DMS153 (cell line): ENCODE results near the gene MEF2D.

Source experiments
- DNase-seq: peaks from one replicate; lab custom pipeline; 2025; lab: John Stamatoyannopoulos, UW

Gene MEF2D

GRCh38 chr1:156467906-156468305 is 32.7 kb downstream of the MEF2D start:
- no peak for DNase-seq

GRCh38 chr1:156467385-156467784 is 33.2 kb downstream of the MEF2D start:
- DNase-seq: no peak

DNA sequence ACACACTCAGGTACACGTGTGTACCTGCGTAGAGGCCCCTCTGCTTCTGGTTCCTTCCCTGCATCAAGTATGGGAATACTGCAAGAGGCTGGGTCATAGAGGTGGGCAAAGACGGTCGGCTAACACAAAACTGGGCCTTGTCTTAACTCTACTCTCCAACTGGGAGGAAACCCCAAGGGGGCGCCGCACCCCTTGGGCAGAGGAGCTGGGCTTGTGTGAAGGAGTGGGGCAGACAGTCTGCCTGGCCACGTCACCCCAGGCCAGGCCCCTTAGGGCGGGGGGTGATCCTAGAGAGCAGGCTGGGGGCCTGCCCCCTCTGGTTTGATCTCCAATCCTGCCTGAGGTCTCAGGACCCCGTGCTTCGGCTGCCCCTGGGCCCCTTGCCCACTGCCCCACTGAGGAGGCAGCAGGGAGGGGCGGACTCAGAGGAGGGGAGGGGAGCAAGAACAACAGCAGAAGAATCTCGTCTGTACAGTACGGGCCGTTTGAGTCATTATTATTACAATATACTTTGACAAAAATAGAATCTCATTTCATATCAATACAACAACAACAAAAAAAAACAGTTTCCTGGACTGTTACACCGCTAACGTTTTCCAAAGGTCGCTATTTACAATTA is 34.7 kb downstream of the MEF2D start:
- DNase-seq: no peak

GRCh38 chr1:156464825-156465452 is 35.6 kb downstream of the MEF2D start:
- no peak for DNase-seq

- no peak for DNase-seq
These were observed 36.2 kb downstream of the MEF2D start for GRCh38 chr1:156464335-156464734.

GRCh38 chr1:156463874-156464273 is 36.7 kb downstream of the MEF2D start:
- no peak for DNase-seq

DNA sequence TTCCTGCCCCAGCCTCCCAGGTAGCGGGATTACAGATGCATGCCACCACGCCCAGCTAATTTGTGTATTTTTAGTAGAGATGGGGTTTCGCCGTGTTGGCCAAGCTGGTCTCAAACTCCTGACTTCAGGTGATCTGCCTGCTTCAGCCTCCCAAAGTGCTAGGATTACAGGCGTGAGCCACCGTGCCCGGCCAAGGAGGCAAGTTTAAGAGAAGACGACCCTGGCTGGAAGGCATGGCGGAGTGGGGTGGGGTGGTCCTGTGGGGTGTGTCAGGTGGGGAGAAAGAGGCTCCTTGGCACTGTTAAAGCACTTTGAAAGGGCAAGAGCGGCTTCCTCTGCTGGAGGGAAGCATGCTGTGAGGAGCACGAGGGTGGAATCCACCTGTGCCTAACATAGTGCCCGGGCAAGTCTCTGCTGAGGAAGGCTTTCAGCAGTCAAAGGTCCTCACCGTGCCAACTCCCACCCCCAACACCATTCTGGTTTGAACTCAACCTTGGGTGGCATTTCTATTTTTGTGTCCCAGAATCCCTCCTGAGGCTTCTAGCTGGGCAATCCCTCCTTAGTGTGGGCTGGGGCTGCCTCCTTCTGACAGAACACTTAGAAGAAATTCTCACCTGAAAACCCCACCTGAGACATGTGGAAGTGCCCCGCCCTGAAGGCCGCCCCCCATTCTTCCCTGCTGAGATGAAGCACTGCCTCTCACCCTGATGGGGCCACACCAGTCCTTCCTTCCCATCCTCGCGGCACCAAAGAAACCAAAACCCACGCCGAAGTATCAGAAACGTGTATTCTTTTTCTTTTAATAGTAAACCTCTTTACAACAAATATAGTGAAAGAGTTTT is 37.4 kb downstream of the MEF2D start:
- no peak for DNase-seq

DNA sequence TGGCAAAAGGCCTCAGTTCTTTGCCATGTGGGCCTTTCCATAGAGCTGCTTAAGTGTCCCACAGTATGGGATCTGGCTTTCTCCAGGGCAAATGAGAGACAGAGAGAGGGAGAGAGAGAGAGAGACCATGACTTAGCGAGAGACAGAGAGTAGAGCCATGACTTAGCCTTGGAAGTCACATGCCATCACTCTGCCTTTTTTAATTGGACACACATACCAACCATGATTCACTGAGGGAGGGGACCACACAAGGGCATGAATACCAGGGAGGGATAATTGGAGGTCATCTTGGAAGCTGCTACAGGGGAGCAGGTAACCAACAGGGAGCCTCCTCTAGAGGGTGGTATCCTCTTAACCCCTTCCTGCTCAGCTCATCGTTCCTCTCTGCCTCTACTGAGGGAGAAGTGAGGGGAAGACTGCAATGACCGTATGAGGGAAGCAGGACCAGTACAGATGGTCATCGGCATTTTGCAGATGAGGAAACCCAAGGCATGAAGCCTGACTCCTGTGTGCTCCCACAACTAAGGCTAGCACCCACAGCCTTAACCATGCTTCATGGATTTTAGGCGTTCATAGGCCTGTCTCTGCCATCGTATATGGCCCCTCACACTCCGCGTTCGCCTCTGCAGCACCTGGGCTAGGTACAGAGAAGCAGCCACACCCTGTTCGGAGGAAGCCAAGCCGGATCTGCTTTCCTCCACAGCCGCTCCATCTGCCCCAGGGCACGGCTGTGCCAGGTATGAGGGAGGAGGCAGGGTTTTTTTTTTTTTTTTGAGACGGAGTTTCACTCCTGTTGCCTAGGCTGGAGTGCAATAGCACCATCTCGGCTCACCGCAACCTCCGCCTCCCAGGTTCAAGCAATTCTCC is 38.6 kb downstream of the MEF2D start:
- no peak for DNase-seq

GRCh38 chr1:156461109-156461508 is 39.5 kb downstream of the MEF2D start:
- DNase-seq: no peak

GRCh38 chr1:156460525-156460924 is 40.0 kb downstream of the MEF2D start:
- DNase-seq: no peak

DNA sequence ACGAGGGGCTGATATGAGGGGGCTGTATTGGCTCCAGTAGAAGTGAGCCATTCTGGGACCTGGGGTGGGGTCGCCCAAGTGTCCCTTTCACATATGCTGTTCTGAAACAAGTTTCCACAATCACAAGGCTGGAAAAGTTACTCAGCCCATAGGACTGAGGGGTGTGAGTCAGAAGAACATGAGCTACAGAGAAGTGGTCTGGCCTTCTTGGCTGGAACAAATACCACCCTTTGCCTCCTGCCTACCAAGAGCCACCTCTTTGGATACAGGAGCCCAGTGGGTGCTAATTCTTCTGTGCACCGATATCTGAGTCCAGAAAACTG is 42.4 kb downstream of the MEF2D start:
- DNase-seq: no peak

GRCh38 chr1:156456625-156457465 is 43.7 kb downstream of the MEF2D start:
- peak; percentile 99 for DNase-seq

- DNase-seq: no peak
These were observed 45.2 kb downstream of the MEF2D start for GRCh38 chr1:156455362-156455761.

DNA sequence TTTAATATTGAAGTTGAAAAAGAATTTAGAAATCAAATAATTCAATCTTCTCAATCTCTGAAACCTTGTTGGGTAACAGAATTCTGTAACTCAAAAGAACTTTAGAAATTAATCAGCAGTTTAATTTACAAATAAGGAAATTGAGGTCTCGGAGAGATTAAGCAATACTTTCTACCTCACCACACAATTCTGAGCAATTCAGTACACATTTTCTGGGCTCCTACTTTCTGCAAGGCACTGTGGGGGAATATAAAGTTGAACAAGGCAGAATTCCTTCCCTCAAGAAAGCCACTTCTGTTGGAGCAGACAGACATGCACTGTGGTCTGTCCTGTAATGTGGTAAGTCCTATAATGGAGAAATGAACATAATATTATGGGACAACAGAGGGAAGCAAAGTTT is 47.7 kb downstream of the MEF2D start:
- DNase-seq: no peak

GRCh38 chr1:156451505-156452160 is 48.9 kb downstream of the MEF2D start:
- no peak for DNase-seq

GRCh38 chr1:156448134-156448967 is 52.2 kb downstream of the MEF2D start:
- DNase-seq: no peak

GRCh38 chr1:156445789-156446263 is 54.7 kb downstream of the MEF2D start:
- DNase-seq: peak; percentile 81

GRCh38 chr1:156444407-156445001 is 56.1 kb downstream of the MEF2D start:
- DNase-seq: no peak

GRCh38 chr1:156443286-156443685 is 57.3 kb downstream of the MEF2D start:
- DNase-seq: no peak
